Keratinocyte (primary cell): Measurements from ENCODE around the gene GFOD2. TPM values are rescaled to one million over a fixed set of nuclear protein-coding genes. Genes with fewer than 3 reads are reported as not detected.

ENCODE experiments used
- DNase-seq: peaks from one replicate; pipeline ENCODE4 v3.0.0-alpha.2; 2011; ENCODE audit warnings: low read depth, missing footprints, low spot score
- FAIRE-seq: peaks from 2 replicates; lab custom pipeline; 2011; peaks lifted over from hg19 to GRCh38; lab: Jason Lieb, UNC
- H2AFZ ChIP-seq: 2 replicates; pipeline ENCODE4 v1.6.0; 2012; ENCODE audit warnings: low read length, control low read depth, inconsistent platforms; ENCODE audit not compliant: control insufficient read depth
- H3K27ac ChIP-seq: 2 replicates; pipeline ENCODE4 v1.5.1; 2011; ENCODE audit warnings: low read length; ENCODE audit not compliant: control insufficient read depth, insufficient read depth
- H3K27me3 ChIP-seq: 3 replicates; pipeline ENCODE4 v1.6.0; 2011; ENCODE audit warnings: low read length; ENCODE audit not compliant: control insufficient read depth, insufficient read depth; ENCODE audit errors: extremely low read depth
- H3K36me3 ChIP-seq, 2 experiments: 2 replicates in 1 of 2; 3 replicates in 1 of 2; pipeline ENCODE4 v1.5.1; 2011; ENCODE audit warnings: low read length in 2 of 2, mild to moderate bottlenecking in 1 of 2; ENCODE audit not compliant: control insufficient read depth in 2 of 2, insufficient read depth in 2 of 2; ENCODE audit errors: extremely low read depth in 1 of 2
- H3K4me1 ChIP-seq: 3 replicates; pipeline ENCODE4 v1.5.1; 2011; ENCODE audit warnings: low read length; ENCODE audit not compliant: control insufficient read depth, insufficient read depth; ENCODE audit errors: extremely low read depth
- H3K4me2 ChIP-seq: 3 replicates; pipeline ENCODE4 v1.6.0; 2011; ENCODE audit warnings: low read depth, low read length; ENCODE audit not compliant: control insufficient read depth, insufficient read depth; ENCODE audit errors: extremely low read depth
- H3K4me3 ChIP-seq, 3 experiments: fragments of 200-600 bp in 1 of 3; sonication (generic) in 1 of 3; 2 replicates in 2 of 3; 3 replicates in 1 of 3; pipeline ENCODE4 v1.5.1; 2011 to 2016; ENCODE audit warnings: low read length in 3 of 3, mild to moderate bottlenecking in 3 of 3, control low read depth in 2 of 3, inconsistent platforms in 1 of 3, low read depth in 1 of 3, mixed read lengths in 1 of 3, mixed run types in 1 of 3, moderate library complexity in 1 of 3; ENCODE audit not compliant: control insufficient read depth in 2 of 3, insufficient read depth in 2 of 3; ENCODE audit errors: extremely low read depth in 1 of 3
- H3K79me2 ChIP-seq: 2 replicates; pipeline ENCODE4 v1.6.0; 2012; ENCODE audit warnings: low read length; ENCODE audit not compliant: control insufficient read depth, insufficient read depth
- H3K9ac ChIP-seq: 3 replicates; pipeline ENCODE4 v1.6.0; 2011; ENCODE audit warnings: low read length; ENCODE audit not compliant: control insufficient read depth, insufficient read depth; ENCODE audit errors: extremely low read depth
- H3K9me1 ChIP-seq: 3 replicates; pipeline ENCODE4 v1.6.0; 2011; ENCODE audit warnings: low read length; ENCODE audit not compliant: control insufficient read depth, insufficient read depth; ENCODE audit errors: extremely low read depth
- H3K9me3 ChIP-seq: 2 replicates; pipeline ENCODE4 v1.5.1; 2012; ENCODE audit warnings: low read depth, low read length; ENCODE audit not compliant: control insufficient read depth
- H4K20me1 ChIP-seq: 3 replicates; pipeline ENCODE4 v1.6.0; 2011; ENCODE audit warnings: low read length; ENCODE audit not compliant: control insufficient read depth, insufficient read depth; ENCODE audit errors: extremely low read depth
- CTCF ChIP-seq, 3 experiments: IDR thresholded peaks in 1 of 3; conservative IDR thresholded peaks in 1 of 3; optimal IDR thresholded peaks in 1 of 3; 2 replicates in 2 of 3; 3 replicates in 1 of 3; pipeline versions ENCODE3 to v1.5.1; 2011; ENCODE audit warnings: low read length in 3 of 3, mild to moderate bottlenecking in 3 of 3, moderate library complexity in 2 of 3, control low read depth in 1 of 3, inconsistent platforms in 1 of 3; ENCODE audit not compliant: insufficient read depth in 2 of 3; ENCODE audit errors: extremely low read depth in 1 of 3
- EZH2 ChIP-seq: IDR thresholded peaks from one replicate; pipeline ENCODE4 v1.6.1; 2012; ENCODE audit warnings: inconsistent platforms, mild to moderate bottlenecking, low read length, moderate library complexity
- dilution Hi-C: fragments of 300-500 bp; cut with MboI; formaldehyde crosslinking; loops from one replicate; pipeline ENCODE4 v1.7.0; 2020; ENCODE audit warnings: low sequenced_read_pairs; ENCODE audit not compliant: extremely low pct_ligation_motif_present
- polyA plus RNA-seq, 5 experiments: library from polyadenylated mRNA; depleted of rRNA in 3 of 5; stranded (reverse) in 3 of 5; stranded (forward) in 1 of 5; unstranded in 1 of 5; fragments of >200 nt; gene quantifications; 1 replicate in 1 of 5; 2 replicates in 3 of 5; 3 replicates in 1 of 5; pipeline versions ENCODE4 v1.2.1 to v1.2.3, GENCODE V29; 2011 to 2012; ENCODE audit warnings: missing spikeins in 2 of 5, low read depth in 1 of 5, low replicate concordance in 1 of 5

Gene GFOD2
- polyA plus RNA-seq, 1 donor (not counting 4 experiments of a cell fraction or from before 2014, with no cell fraction given) = 13.2 TPM

GRCh38 chr16:67672306-67672705 is 46.8 kb downstream of the GFOD2 start:
- H3K27ac ChIP-seq = no peak overlapping the region
- H2AFZ ChIP-seq = no peak overlapping the region
- peaks cover 0 to 3% of the 10 kb centered on the region in 2 experiments for H3K36me3 ChIP-seq
- no peaks in the 10 kb centered on the region for H4K20me1 ChIP-seq
- no peak for FAIRE-seq
- dilution Hi-C loops = no loop called here
- no peak overlapping the region for H3K4me2 ChIP-seq
- peaks cover 18% of the 10 kb centered on the region for H3K4me1 ChIP-seq
- no peak overlapping the region for H3K9ac ChIP-seq
- TF ChIP-seq CTCF (optimal IDR thresholded peaks at IDR 0.05 in 1 of 3, IDR thresholded peaks at IDR 0.05 in 1 of 3, conservative IDR thresholded peaks at IDR 0.05 in 1 of 3; ENCODE audit: extremely low read depth in 1 of 3, insufficient read depth in 2 of 3, low read length in 3 of 3) (no peak), EZH2 (no peak)
- H3K4me3 ChIP-seq = no peak overlapping the region
- H3K27me3 ChIP-seq = no peaks in the 10 kb centered on the region
- DNase-seq = no peak
- no peaks in the 10 kb centered on the region for H3K79me2 ChIP-seq
- H3K9me1 ChIP-seq = no peaks in the 10 kb centered on the region
- H3K9me3 ChIP-seq = no peaks in the 10 kb centered on the region

DNA sequence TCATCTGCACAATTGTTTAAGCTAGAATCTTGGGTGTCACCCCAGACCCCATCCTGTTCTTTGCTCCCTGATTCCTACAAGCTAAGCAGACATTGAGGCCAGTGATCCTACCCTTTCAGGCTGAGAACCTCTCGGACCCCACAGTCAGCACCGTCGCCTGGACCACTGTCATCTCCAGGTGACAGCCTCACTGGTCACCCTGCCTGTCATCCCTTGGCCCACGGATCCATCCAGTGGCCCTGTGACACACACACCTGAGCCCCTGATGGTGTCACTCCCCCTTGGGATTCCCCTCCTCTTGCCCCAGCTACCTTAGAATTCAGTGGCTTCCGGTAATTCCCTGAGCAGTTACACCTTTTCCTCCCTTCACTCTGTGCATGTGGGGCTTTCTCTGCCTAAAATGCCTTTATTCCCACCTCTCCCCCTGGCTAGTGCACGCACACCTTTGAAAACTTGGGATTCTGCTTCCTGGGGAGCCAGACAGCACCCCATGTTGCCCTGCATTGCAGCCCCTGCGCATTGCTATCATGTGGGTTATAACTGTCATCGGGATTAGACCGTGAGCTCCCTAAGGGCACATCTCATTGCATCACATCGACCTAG is 49.5 kb downstream of the GFOD2 start:
- Histone ChIP-seq H3K4me2 (no peak overlapping the region), H3K4me3 (no peak overlapping the region), H3K9me1 (no peaks in the 10 kb centered on the region), H3K4me1 (peaks cover 16% of the 10 kb centered on the region), H3K27me3 (no peaks in the 10 kb centered on the region), H3K27ac (no peak overlapping the region), H3K9ac (no peak overlapping the region), H3K36me3 (peaks cover 0 to 2% of the 10 kb centered on the region in 2 experiments), H2AFZ (no peak overlapping the region), H3K79me2 (no peaks in the 10 kb centered on the region), H3K9me3 (no peaks in the 10 kb centered on the region), H4K20me1 (no peaks in the 10 kb centered on the region)
- TF ChIP-seq EZH2 (no peak), CTCF (optimal IDR thresholded peaks at IDR 0.05 in 1 of 3, IDR thresholded peaks at IDR 0.05 in 1 of 3, conservative IDR thresholded peaks at IDR 0.05 in 1 of 3; ENCODE audit: extremely low read depth in 1 of 3, insufficient read depth in 2 of 3, low read length in 3 of 3) (no peak)
- FAIRE-seq (no peak), DNase-seq (no peak)
- dilution Hi-C loops = no loop called here
